Liver (tissue), 9 donors: ENCODE results near the gene CDC42BPB. TPM values are rescaled to one million over a fixed set of nuclear protein-coding genes. Genes with fewer than 3 reads are reported as not detected.
A peak's percentile ranks its signal among the peaks of the same experiment; 100 is the strongest.

Source experiments
- DNase-seq: peaks from one replicate; pipeline ENCODE4 v3.0.0-alpha.2; 2017; ENCODE audit warnings: low spot score
- H3K27ac ChIP-seq, 2 donors: one replicate each; pipeline ENCODE4 v1.7.0; 2013; ENCODE audit warnings: inconsistent platforms in 2 of 2, low read length in 2 of 2, control low read depth in 1 of 2, low read depth in 1 of 2, mild to moderate bottlenecking in 1 of 2
- H3K27me3 ChIP-seq, 4 donors: one replicate each; pipeline versions ENCODE4 v1.6.1 to v1.7.0; 2013; ENCODE audit warnings: low read length in 3 of 4, inconsistent platforms in 1 of 4, mild to moderate bottlenecking in 1 of 4, moderate library complexity in 1 of 4; ENCODE audit not compliant: control insufficient read depth in 4 of 4, insufficient read depth in 4 of 4
- H3K36me3 ChIP-seq, 4 donors: one replicate each; pipeline versions ENCODE4 v1.6.1 to v1.7.0; 2013; ENCODE audit warnings: low read length in 3 of 4, mild to moderate bottlenecking in 3 of 4, low read depth in 1 of 4, moderate library complexity in 1 of 4; ENCODE audit not compliant: control insufficient read depth in 4 of 4, insufficient read depth in 3 of 4
- H3K4me1 ChIP-seq, 4 donors: one replicate each; pipeline versions ENCODE4 v1.6.1 to v1.7.0; 2013; ENCODE audit warnings: low read length in 3 of 4, mild to moderate bottlenecking in 3 of 4, moderate library complexity in 1 of 4; ENCODE audit not compliant: control insufficient read depth in 4 of 4, insufficient read depth in 4 of 4
- H3K4me3 ChIP-seq, 3 donors: one replicate each; pipeline versions ENCODE4 v1.6.1 to v1.7.0; 2013; ENCODE audit warnings: low read length in 3 of 3, control low read depth in 1 of 3, low read depth in 1 of 3, mild to moderate bottlenecking in 1 of 3
- H3K9ac ChIP-seq, 2 donors: one replicate each; pipeline ENCODE4 v1.7.0; 2013; ENCODE audit warnings: low read length in 2 of 2, mild to moderate bottlenecking in 2 of 2, moderate library complexity in 2 of 2, control low read depth in 1 of 2, low read depth in 1 of 2
- H3K9me3 ChIP-seq, 4 donors: one replicate each; pipeline versions ENCODE4 v1.6.1 to v1.7.0; 2013; ENCODE audit warnings: low read length in 3 of 4; ENCODE audit not compliant: control insufficient read depth in 4 of 4
- ATF3 ChIP-seq: IDR thresholded peaks from 2 replicates; pipeline ENCODE4 v1.6.1; 2016; ENCODE audit warnings: antibody characterized with exemption
- CTCF ChIP-seq: fragments of 150-350 bp; IDR thresholded peaks from 2 replicates; pipeline ENCODE4 v1.5.1; 2017; ENCODE audit warnings: improper control_type of control experiment, low read depth, low read length; ENCODE audit not compliant: missing input control
- EGR1 ChIP-seq, 2 donors: IDR thresholded peaks; 2 replicates each; pipeline ENCODE4 v1.6.1; 2016 to 2018; ENCODE audit warnings: antibody characterized with exemption in 2 of 2, low read depth in 2 of 2
- FOXA1 ChIP-seq: IDR thresholded peaks from 2 replicates; pipeline ENCODE4 v1.6.1; 2016; ENCODE audit warnings: antibody characterized with exemption
- GABPA ChIP-seq, 2 donors: IDR thresholded peaks in 1 of 2; conservative IDR thresholded peaks in 1 of 2; 2 replicates each; pipeline ENCODE4 v1.6.1; 2016; ENCODE audit warnings: antibody characterized with exemption in 2 of 2, mild to moderate bottlenecking in 1 of 2, moderate library complexity in 1 of 2
- HNF4A ChIP-seq, 2 donors: conservative IDR thresholded peaks; 2 replicates each; pipeline ENCODE4 v1.6.1; 2016; ENCODE audit warnings: antibody characterized with exemption in 2 of 2, mild to moderate bottlenecking in 2 of 2
- HNF4G ChIP-seq: IDR thresholded peaks from 2 replicates; pipeline ENCODE4 v1.6.1; 2016; ENCODE audit warnings: antibody characterized with exemption
- JUND ChIP-seq, 2 donors: IDR thresholded peaks; 2 replicates each; pipeline ENCODE4 v1.6.1; 2016; ENCODE audit warnings: antibody characterized with exemption in 2 of 2
- MAX ChIP-seq: IDR thresholded peaks from 2 replicates; pipeline ENCODE4 v1.6.1; 2016; ENCODE audit warnings: antibody characterized with exemption
- REST ChIP-seq: IDR thresholded peaks from 2 replicates; pipeline ENCODE4 v1.6.1; 2016; ENCODE audit warnings: antibody characterized with exemption, mild to moderate bottlenecking
- RXRA ChIP-seq, 2 donors: IDR thresholded peaks; 2 replicates each; pipeline ENCODE4 v1.6.1; 2017 to 2018; ENCODE audit warnings: antibody characterized with exemption in 2 of 2, mild to moderate bottlenecking in 1 of 2
- SP1 ChIP-seq: IDR thresholded peaks from 2 replicates; pipeline ENCODE4 v1.6.1; 2018; ENCODE audit warnings: antibody characterized with exemption, mild to moderate bottlenecking
- TAF1 ChIP-seq: conservative IDR thresholded peaks from 2 replicates; pipeline ENCODE4 v1.6.1; 2016; ENCODE audit warnings: antibody characterized with exemption, mild to moderate bottlenecking
- ZBTB33 ChIP-seq: IDR thresholded peaks from 2 replicates; pipeline ENCODE4 v1.6.1; 2016; ENCODE audit warnings: antibody characterized with exemption
- WGBS: extraction: QIAGEN DNeasy Blood & Tissue Kit; methylation state at CpG from one replicate; pipeline ENCODE4 v1.1.7; 2013; 5-methylcytosine and 5-hydroxymethylcytosine counted together
- polyA plus RNA-seq, 2 donors: library from polyadenylated mRNA; stranded (reverse) in 1 of 2; unstranded in 1 of 2; fragments of 200-250 nt in 1 of 2; fragments of >200 nt in 1 of 2; fragmentation: Nextera tagmentation in 1 of 2; extraction: Ambion mirVana in 1 of 2; gene quantifications; one replicate each; pipeline versions ENCODE4 v1.2.1 to v1.2.3, GENCODE V29; 2013 to 2015
- total RNA-seq, 2 donors: library from RNA; depleted of rRNA; stranded (reverse); fragments of >200 nt; gene quantifications; one replicate each; pipeline ENCODE4 v1.2.3, GENCODE V29; 2014
- donor health status: healthy.
- donor health status: healthy.
- donor health status: healthy.
- donor health status: healthy.
- donor health status: healthy.

Gene CDC42BPB
- total and polyA plus RNA-seq, 4 donors, result 4.1 to 78.7 (median 29.7) TPM

- H3K9me3 ChIP-seq, result no peaks in the 10 kb centered on the region
- H3K27ac ChIP-seq, result peak overlapping the region; percentile 86 to 97
- TF ChIP-seq GABPA (IDR thresholded peaks at IDR 0.05 in 1 of 2, conservative IDR thresholded peaks at IDR 0.05 in 1 of 2) (no peak), ATF3 (no peak), EGR1 (IDR thresholded peaks at IDR 0.05; ENCODE audit: low read depth in 2 of 2) (no peak)
- no peak for DNase-seq
- H3K27me3 ChIP-seq, result no peaks in the 10 kb centered on the region
- H3K4me1 ChIP-seq, result peaks cover 9 to 45% (median 33%) of the 10 kb centered on the region in 4 donors
- no peaks in the 10 kb centered on the region for H3K36me3 ChIP-seq
- under 1% methylated on average over 53 of the region's 53 CpGs for WGBS
- peak overlapping the region; percentile 91 to 97 (median 95) for H3K4me3 ChIP-seq
- H3K9ac ChIP-seq, result peak overlapping the region in 1 of 2 donors; percentile 54
Measured at GRCh38 chr14:103057028-103057371, 349 bp downstream of the CDC42BPB start.

GRCh38 chr14:103056322-103057027, 874 bp downstream of the CDC42BPB start:
- Histone ChIP-seq H3K9me3 (no peaks in the 10 kb centered on the region), H3K27me3 (no peaks in the 10 kb centered on the region), H3K36me3 (no peaks in the 10 kb centered on the region), H3K4me3 (peak overlapping the region; percentile 91 to 97 (median 95)), H3K27ac (peak overlapping the region; percentile 87 to 97), H3K4me1 (peaks cover 9 to 50% (median 39%) of the 10 kb centered on the region in 4 donors), H3K9ac (peak overlapping the region; percentile 68 to 75)
- peak; percentile 66 for DNase-seq
- WGBS, result 1% methylated on average over 50 of the region's 50 CpGs
- TF ChIP-seq JUND (IDR thresholded peaks at IDR 0.05), result no peak
- TF ChIP-seq EGR1 (IDR thresholded peaks at IDR 0.05; ENCODE audit: low read depth in 2 of 2), result peak in 1 of 2 donors; percentile 22

GRCh38 chr14:103055695-103056094, 1.7 kb downstream of the CDC42BPB start:
- WGBS, result 25% methylated on average over 8 of the region's 8 CpGs
- no peaks in the 10 kb centered on the region for H3K9me3 ChIP-seq
- DNase-seq, result no peak
- H3K4me1 ChIP-seq, result peaks cover 9 to 54% (median 42%) of the 10 kb centered on the region in 4 donors
- H3K36me3 ChIP-seq, result no peaks in the 10 kb centered on the region
- peak overlapping the region; percentile 81 to 87 for H3K27ac ChIP-seq
- H3K4me3 ChIP-seq, result peak overlapping the region; percentile 38 to 97 (median 85)
- H3K9ac ChIP-seq, result peak overlapping the region; percentile 68 to 75
- peak in 1 of 2 donors; percentile 3 for TF ChIP-seq HNF4A (conservative IDR thresholded peaks at IDR 0.05)
- no peak for TF ChIP-seq JUND (IDR thresholded peaks at IDR 0.05)
- H3K27me3 ChIP-seq, result no peaks in the 10 kb centered on the region

GRCh38 chr14:103052407-103052806, 4.9 kb downstream of the CDC42BPB start:
- H3K36me3 ChIP-seq, result no peaks in the 10 kb centered on the region
- H3K27ac ChIP-seq, result peak overlapping the region; percentile 76 to 81
- H3K4me1 ChIP-seq, result peaks cover 8 to 66% (median 51%) of the 10 kb centered on the region in 4 donors
- no peaks in the 10 kb centered on the region for H3K27me3 ChIP-seq
- no peaks in the 10 kb centered on the region for H3K9me3 ChIP-seq
- peak overlapping the region in 1 of 2 donors; percentile 27 for H3K9ac ChIP-seq
- no peak overlapping the region for H3K4me3 ChIP-seq
- WGBS, result 77% methylated on average over 10 of the region's 10 CpGs
- no peak for DNase-seq
- TF ChIP-seq SP1 (no peak), HNF4A (conservative IDR thresholded peaks at IDR 0.05) (no peak), REST (no peak), FOXA1 (no peak), GABPA (IDR thresholded peaks at IDR 0.05 in 1 of 2, conservative IDR thresholded peaks at IDR 0.05 in 1 of 2) (no peak), ZBTB33 (no peak), MAX (no peak), RXRA (IDR thresholded peaks at IDR 0.05) (no peak), CTCF (no peak), TAF1 (no peak), HNF4G (no peak)
